Left ventricle myocardium superior (tissue), 1 donor: Measurements from ENCODE around the gene LYVE1. TPM values are rescaled to one million over a fixed set of nuclear protein-coding genes. Genes with fewer than 3 reads are reported as not detected.
A peak's percentile ranks its signal among the peaks of the same experiment; 100 is the strongest.
"Not testable (repeated sequence)": the region's sequence is repeated elsewhere in the genome, so short reads cannot be mapped to it uniquely, and the experiment has no call there.

Source experiments
- ATAC-seq: fragments of 200-7000 bp; cut with Tn5 transposase; one replicate; pipeline ENCODE4 v1.9.1; 2020; ENCODE audit warnings: mild to moderate bottlenecking, moderate library complexity
- DNase-seq: peaks from one replicate; pipeline ENCODE4 v3.0.0-alpha.2; 2020
- intact Hi-C: fragments of 100-400 bp; cut with micrococcal nuclease; formaldehyde crosslinking; loops from one replicate; pipeline ENCODE4 v1.11.0; 2022
- total RNA-seq: library from RNA; stranded (reverse); fragmentation: NEBNext Ultra II Directional; extraction: Animal tissue kit (Norgen Biotek cat#: 25700); gene quantifications from one replicate; pipeline ENCODE4 v1.2.1, GENCODE V29; 2021
- donor health status: DM: no; HTN: yes; CAD: no; lungs with severe emphysema.

LYVE1 gene
- total RNA-seq, 1 donor from 2014 or later = 53.8 TPM

DNA sequence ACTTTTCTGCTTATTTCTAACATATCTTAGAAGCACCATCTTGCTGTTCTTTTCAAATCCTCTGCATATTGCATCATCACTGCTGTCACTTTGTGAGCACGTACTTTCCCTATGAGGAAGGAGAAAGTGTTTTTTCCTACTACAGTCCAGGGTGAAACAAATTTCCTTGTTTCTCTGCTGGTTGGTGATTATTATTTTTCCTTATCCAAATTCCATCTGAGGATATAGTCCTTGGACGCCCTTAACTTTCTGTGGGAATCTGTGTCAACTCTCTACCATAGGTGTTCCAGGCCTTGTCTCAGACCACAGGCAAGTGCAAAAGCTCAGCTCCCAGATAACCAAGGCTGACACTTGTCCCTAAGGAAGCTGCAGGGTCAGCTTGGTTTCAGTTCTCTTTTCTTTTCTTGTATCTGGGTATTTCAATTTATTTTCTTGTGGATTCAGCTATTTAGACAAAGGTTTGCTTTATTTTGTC, 29.4 kb upstream of the LYVE1 start:
- peak; percentile 39 for ATAC-seq
- no peak for DNase-seq
- intact Hi-C loops = no loop called here

DNA sequence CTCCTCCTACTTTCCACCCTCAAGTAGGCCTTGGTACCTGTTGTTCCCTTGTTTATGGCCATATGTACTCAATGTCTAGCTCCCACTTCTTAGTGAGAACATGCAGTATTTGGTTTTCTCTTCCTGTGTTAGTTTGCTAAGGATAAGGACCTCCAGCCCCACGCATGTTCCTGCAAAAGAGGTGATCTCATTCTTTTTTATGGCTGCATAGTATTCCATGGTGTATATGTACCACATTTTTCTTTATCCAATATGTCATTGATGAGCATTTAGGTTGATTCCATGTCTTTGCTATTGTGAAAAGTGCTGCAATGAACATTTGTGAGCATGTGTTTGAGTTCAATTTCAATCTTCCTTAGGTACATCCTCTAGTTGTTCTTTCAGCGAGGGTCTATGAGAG, 27.4 kb upstream of the LYVE1 start:
- intact Hi-C loops = not testable (repeated sequence)

DNA sequence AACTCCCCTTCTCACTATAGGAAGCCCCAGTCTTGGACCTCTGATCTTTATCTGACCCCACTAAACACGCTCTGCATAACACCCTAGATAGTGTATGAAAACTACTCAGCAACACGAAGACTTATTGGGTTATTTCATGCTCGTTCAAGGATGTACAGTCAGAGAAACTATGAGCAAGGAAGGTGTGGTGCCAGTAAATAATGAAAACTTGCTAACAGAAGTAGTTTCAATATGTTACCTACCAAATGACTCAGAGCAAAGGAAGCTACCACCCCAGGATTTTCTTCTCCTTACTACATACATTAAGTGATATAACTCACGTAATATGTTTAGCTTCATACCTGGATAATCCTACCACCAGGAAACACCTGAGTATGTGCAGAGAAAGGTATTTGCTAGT, 25.9 kb upstream of the LYVE1 start:
- no peak for ATAC-seq
- intact Hi-C loops = no loop called here
- DNase-seq = no peak

More for the DNA sequence above, 27.4 kb upstream of the LYVE1 start:
- DNase-seq, ATAC-seq: not testable (repeated sequence)

DNA sequence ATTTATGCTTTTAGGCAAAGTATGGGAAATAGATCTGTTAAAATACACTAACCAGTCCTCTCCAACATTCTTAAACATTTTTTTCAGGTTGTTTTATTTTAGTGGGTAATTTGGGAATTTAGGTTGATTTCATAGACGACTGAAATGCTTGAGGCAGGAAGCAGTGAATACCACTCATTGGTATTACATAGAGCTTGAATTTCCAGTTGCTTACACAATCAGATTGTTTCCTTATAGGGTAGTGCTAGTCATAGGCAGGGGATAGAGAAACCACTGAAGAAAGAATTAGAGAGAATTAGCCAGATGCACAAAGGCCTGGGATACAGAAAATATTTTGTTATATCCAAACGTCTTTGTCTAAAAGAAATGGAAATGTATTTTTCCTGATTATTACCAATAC, 23.9 kb upstream of the LYVE1 start:
- intact Hi-C loops = no loop called here
- ATAC-seq = no peak
- DNase-seq = no peak

DNA sequence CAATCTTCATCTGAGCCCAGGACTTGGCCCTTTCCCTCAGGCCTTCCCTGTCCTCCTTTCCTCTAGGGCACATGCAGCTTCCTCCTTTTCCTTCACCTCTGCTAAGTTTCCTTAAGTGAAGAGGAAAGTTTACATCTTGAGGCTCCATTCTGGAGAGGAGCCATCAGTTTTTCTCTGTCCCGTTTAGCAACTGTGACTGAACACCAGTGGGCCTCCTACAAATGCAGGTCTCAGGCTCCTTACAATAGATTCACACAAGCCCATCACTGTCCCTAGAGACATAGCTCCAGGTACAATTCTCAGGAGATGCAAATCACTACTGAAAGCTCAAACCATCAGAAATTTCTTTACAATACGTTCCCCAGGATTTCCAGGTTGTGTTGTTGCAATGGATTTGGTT, 23.3 kb upstream of the LYVE1 start:
- ATAC-seq (no peak), DNase-seq (no peak)
- intact Hi-C loops = no loop called here

DNA sequence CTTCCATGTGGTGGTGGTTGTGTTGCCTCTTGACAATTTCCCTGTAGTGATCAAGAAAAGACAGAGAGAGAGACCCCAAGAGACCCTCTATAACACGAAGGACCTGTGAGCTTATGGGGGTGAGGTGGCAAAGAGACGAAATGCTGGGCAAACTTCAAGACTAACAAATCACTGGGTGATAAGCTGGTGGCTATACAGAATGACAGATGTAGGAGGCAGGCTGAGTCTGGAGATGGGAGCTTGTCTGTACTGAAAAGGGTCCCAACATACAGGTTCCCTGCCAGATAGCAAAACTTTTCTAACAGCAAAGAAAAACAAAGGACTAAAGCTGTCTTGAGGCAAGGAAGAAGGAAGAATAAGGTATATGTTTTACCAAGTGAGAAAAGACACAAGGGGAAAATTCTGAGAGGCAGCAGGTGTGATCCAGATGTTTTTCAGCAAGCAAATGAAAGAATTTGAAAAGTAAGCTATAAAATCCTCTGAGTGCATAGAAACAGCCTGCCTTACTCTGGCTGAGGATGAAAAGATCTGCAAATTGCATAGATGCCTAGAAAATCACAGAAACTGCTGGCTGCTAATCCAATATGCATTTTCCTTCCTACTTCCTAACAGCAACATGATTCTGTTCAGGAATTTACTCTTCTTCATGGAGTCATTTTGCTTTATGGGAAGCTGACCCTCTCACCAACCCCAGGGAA, 21.9 kb upstream of the LYVE1 start:
- ATAC-seq (no peak), DNase-seq (no peak)
- intact Hi-C loops = no loop called here

DNA sequence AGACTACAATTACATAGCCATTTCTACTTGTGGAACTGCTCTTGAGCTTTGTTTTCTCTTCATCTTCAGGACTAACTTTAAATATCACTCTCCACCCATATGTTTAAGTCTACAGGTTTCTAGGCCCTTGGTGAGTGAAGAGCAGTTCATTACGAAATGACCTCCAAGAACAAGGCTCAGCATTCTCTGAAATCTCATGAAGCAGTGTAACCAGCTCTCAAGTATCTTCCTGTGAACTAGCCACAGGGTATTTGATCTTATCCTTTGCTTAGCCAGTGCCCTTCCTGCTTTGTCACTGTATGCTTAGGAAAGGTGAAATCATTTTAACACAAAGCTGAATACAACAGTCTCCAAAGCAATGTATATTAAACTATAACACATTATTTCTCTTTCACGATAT, 20.4 kb upstream of the LYVE1 start:
- DNase-seq = no peak
- no peak for ATAC-seq

DNA sequence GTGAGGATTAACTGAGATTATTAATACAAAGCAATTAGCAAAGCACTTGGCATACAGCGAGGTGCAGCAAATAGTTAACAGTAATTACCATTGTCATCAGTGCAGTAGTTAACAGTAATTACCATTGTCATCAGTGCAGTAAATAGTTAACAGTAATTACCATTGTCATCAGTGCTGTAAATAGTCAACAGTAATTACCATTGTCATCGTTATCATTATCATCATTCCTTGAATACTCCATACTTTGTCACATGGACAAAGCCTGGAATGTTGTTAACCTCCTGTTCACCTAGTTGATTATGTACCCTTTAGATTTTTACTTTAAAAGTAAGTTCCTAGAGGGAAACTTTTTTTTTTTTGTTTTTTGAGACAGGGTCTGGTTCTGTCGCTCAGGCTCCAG, 19.5 kb upstream of the LYVE1 start:
- no peak for ATAC-seq
- intact Hi-C loops = no loop called here
- no peak for DNase-seq

More for the DNA sequence above, 20.4 kb upstream of the LYVE1 start:
- intact Hi-C loops = no loop called here

DNA sequence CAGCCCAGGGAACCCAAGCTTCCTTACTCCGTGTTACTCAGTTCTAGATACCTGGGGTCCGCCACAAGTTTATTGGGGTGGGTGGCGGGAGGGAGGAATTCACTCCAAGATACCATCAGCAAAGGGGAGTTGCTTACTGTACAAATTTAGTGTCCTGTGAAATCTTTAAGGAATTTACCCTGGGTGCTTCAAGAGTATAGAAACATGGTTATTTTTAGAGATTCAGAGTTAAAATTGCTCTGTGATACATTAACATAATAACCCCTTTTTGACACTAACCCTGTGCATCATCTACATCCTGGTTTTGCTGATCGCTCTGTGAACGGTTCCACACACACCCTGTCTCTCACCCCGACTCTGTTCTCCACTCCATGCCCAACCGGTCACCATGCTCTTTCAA, 18.9 kb upstream of the LYVE1 start:
- DNase-seq (no peak), ATAC-seq (no peak)
- intact Hi-C loops = no loop called here

DNA sequence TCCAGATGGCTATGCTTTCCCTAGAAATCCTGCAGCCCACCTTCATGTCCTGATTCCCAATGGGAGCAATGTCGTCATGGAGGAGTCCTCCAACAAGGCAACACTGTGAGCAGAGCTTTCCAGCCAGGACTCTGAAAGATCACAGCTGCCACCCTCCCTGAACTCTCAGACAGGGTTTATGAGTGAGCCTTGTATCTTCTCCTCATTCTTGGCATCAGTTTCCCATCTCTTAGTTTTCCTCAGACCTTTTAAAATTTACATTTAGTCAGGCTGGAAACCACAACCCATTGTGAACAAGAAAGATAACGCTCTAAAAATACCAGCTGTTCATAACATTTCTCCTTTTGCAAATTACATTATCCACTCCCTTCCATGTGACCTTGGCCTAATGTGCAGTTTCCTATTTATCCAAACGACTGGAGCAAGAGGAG, 15.6 kb upstream of the LYVE1 start:
- intact Hi-C loops = no loop called here
- ATAC-seq (peak; percentile 15), DNase-seq (no peak)

DNA sequence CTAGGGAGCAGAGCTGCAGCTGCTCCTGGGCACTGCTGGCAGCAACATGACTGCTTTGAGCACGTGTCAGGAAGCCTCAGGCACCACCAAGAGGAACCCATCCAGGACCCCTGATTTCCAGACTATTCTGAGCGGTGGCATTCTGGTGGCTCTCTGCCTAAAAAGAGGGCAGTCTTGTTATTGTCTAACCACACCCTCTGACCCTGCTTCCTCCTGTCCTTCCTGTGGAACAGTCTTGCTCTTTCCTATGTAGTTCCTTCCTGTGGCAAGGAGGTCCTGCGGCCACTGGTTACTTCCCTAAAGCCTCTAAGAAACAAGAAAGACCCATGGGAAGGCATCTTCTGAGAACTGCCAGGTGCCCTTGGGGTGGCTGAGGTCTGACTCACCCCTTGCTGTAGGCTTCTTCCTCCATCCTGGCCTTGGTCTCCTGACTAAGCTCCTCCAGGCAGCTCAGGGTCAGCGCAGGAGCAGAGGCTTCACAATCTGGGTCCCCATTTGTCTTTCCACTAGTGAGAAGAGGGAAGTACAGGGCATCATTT, 13.1 kb upstream of the LYVE1 start:
- ATAC-seq (peak; percentile 84), DNase-seq (peak; percentile 49)
- intact Hi-C loops = no loop called here

DNA sequence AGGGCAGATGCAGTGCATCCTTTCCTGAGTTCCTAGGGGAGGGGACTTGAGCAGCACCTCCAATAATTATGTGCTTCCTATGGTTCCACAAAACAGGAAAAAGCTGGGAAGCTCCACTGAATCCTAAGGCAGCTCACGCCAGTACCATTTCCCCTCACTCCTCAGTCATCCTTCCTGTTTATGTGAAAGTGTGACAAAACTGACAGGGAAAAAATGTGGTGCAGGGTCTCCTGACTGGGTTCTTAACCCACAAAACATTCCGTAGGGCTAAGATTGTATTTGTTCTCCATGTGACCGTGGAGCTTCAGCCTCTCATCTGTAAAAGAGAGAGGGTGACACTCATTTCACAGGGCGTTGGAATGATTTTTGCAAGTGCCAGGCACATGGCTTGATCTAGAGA, 12.2 kb upstream of the LYVE1 start:
- intact Hi-C loops = no loop called here
- DNase-seq (no peak), ATAC-seq (no peak)

DNA sequence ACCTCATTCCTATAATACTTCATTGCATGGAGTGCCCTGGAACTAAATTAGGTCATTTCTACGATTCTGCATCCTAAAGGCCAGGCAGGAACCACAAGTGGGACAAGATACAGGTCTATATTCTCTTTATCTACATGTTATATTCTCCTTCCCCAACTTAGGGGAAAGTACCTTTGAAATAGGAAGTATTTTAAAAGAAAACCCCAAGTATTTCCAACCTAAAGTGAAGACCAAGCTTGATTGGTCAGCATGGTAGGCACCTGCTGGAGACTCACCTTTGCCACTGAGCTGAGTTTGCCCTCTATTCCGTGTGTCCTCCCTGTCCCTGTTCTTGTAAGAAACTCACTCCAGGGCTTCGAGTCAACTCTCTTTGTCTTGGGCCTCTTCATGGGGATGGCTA, 11.2 kb upstream of the LYVE1 start:
- intact Hi-C loops = no loop called here
- ATAC-seq (no peak), DNase-seq (no peak)

DNA sequence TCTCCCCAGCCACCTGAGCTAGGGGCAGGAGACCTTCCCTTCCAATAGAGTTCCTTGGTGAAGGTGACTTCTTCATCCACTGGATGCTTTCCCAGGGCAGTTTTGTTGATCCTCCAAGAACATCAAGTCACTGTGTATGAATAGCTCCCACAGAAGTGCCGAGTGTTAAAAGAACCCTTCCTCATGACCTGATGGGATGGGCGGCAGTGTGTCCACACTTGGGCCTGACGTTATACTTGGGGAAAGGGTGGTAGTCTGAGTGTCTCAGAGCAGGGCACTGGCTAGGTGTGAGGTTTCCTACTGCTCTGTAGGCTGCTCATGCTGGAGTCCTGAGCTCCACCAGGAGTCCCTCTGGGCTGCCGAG, 7.6 kb upstream of the LYVE1 start:
- peak; percentile 47 for ATAC-seq

DNA sequence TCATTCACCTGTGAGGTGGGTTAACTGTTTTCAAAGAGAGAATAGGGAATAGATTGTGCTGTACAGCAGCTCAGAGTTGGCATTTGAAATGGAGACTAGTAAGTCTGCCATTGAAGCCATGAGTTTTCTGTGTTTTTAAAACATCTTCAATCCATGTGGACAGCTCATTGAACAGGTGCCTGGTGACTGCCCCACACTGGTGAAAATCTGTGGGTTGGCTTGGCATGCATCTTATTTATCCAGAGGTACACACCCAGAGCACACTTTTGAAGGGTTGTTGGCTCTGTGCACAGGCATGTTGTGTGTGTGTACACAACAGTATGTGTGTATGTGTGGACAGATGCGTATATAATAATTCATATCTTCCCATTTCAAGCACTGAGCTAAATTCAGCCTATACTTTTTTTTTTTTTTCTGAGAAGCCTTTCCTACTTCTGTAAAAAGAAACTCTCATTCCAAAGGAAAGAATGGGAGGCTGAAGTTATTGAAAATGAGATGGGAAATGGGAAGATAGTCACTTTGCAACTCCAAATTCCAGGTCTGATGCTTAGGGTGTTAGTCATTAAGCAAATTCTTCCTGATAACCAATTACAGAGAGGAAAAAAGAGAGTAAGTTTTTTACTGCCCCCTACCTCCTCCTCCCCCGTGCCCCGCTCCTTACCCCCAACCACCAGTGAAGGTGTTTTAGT, 7.0 kb upstream of the LYVE1 start:
- intact Hi-C loops = no loop called here
- ATAC-seq = no peak
- DNase-seq = no peak

More for the DNA sequence above, 7.6 kb upstream of the LYVE1 start:
- DNase-seq = no peak
- intact Hi-C loops = no loop called here

DNA sequence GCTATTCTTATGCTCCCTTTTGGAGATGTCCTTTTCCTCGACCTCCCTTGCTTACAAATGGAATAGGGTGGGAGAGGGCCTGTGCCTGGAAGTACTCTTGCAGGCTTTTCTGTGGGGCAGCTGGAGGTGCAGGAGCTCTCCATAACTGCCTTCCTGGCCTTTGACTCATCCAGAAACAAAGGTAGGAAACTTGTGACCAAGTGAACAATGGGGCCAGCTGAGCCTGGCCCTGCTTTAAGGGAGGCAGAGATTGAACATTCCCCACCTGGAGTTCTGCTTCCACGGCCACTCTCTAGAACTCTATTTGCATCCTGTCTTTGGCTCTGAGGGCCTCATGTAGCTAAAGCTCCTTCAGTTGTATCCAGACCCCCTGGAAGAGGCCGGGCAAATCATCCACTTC, 5.1 kb upstream of the LYVE1 start:
- no peak for DNase-seq
- intact Hi-C loops = no loop called here
- no peak for ATAC-seq

DNA sequence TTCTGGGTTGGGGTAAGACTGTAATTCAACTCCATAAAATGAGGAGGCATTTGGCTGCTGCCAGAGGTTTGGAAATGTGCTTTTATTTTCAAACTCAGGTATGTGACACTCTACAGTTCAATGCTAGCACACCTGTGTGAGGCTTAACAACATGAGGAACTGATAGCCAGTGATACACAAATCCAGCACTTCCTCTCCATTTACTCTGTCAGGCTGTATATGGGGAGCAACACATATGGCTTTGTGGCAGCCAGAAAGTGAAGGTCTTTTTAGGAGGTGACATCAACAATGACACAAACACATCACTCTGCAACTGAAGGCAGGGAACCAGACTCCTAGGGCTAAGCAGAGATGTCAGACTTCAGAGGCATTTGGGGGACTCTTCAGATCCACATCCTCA, 4.6 kb upstream of the LYVE1 start:
- intact Hi-C loops = no loop called here
- no peak for ATAC-seq
- no peak for DNase-seq

DNA sequence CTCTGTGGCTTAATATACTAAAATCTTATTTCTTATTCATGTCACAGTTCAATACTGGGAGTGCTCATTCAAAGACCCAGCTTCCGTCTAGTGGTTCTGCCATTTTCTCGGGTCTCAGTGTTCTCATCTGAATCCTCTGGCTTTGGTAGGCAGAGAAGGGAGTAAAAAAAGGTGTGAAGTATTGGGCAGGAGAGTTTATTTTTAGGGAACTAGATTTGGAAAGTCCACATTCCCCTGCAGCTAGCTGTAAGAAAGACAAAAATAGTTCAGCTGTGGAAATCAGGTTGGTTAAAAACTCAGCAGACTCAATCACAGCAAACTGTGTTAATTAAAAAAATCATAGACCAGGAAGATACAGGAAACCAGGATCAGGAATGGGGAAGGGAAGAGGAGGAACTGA, 4.1 kb upstream of the LYVE1 start:
- DNase-seq (no peak), ATAC-seq (peak; percentile 46)
- intact Hi-C loops = no loop called here

DNA sequence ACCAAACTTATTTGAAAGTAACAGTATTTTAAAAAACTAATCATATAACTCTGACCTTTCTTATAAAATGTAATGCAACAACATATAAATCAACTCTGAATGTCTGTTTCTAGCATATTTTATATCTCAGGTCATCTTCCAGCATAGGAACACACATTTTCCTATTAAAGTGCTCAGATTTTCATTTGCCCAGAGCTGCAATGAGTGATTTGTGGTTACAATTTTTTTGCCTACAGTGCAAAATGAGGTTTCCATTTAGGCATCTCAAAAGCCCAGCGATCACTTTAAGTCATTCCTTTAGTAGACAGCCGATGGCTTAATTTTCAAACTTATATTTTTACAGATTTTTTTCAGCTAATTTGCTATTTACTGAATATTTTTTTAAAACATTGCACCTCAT, 1.0 kb downstream of the LYVE1 start:
- ATAC-seq = no peak
- intact Hi-C loops = no loop called here

DNA sequence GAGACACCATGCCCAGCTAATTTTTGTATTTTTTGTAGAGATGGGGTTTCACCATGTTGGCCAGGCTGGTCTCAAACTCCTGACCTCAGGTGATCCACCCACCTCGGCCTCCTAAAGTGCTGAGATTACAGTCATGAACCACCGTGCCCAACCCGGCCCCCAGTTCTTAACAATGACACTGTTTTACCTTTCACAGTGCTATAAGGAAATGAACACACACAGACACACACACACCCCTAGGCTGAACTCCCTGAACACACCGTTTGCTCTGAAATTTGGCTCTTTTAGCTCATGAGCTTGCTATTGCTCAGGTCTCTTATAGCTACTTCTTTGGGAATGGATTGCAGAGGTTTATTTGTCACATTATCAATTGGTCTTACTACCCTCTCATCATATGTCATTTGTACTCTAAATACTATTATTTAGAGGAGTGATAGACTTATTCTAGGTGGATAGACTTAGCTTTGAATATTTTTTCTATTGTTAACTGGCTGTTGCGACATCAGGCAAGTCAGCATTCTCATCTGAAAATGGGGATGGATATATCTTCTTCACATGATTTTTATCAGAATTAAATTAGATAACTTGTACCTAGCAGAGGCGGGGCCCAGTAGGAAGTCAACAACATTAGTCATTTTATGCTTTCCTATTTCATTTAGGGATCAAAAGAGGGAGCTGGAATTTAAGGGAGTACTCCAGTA, 2.1 kb downstream of the LYVE1 start:
- ATAC-seq (no peak), DNase-seq (no peak)
- intact Hi-C loops = no loop called here

More for the DNA sequence above, 1.0 kb downstream of the LYVE1 start:
- no peak for DNase-seq
